ENCODE measurements around the gene FER1L5.

- TF ChIP-seq CTCF (IDR thresholded peaks at IDR 0.05; ENCODE audit: insufficient read depth, low read length) (no peak), POLR2AphosphoS5 (IDR thresholded peaks at IDR 0.05; ENCODE audit: low read depth) (no peak)
These were observed 95.3 kb downstream of the FER1L5 start for GRCh38 chr2:96737831-96738230.

Measured in HL-60 (cell line).